CD14-positive monocyte (primary cell): ENCODE data around the gene PER3. TPM values are rescaled to one million over a fixed set of nuclear protein-coding genes. Genes with fewer than 3 reads are reported as not detected.

Experiments
- DNase-seq, 3 donors: peaks; one replicate each; pipeline ENCODE4 v3.0.0-alpha.2; 2011 to 2022
- H2AFZ ChIP-seq: 2 replicates; pipeline ENCODE4 v1.6.0; 2012; ENCODE audit warnings: mild to moderate bottlenecking, low read depth, low read length, inconsistent platforms; ENCODE audit not compliant: insufficient read depth, poor library complexity, severe bottlenecking
- H3K27ac ChIP-seq, 2 donors: 1 replicate in 1 of 2; 2 replicates in 1 of 2; pipeline ENCODE4 v1.5.1; 2012 to 2013; ENCODE audit warnings: low read length in 2 of 2, control low read depth in 1 of 2, inconsistent platforms in 1 of 2, low read depth in 1 of 2, mild to moderate bottlenecking in 1 of 2
- H3K27me3 ChIP-seq, 2 donors: one replicate each; pipeline versions ENCODE4 v1.6.0 to v1.6.1; 2011 to 2013; ENCODE audit warnings: low read length in 2 of 2; ENCODE audit not compliant: control insufficient read depth in 2 of 2, insufficient read depth in 2 of 2
- H3K36me3 ChIP-seq, 2 donors: replicated peaks in 1 of 2; 1 replicate in 1 of 2; 2 replicates in 1 of 2; pipeline versions ENCODE4 v1.5.1 to v1.6.1; 2012 to 2013; ENCODE audit warnings: low read length in 2 of 2, control low read depth in 1 of 2, inconsistent platforms in 1 of 2, mild to moderate bottlenecking in 1 of 2; ENCODE audit not compliant: insufficient read depth in 2 of 2, control insufficient read depth in 1 of 2
- H3K4me1 ChIP-seq, 2 donors: 1 replicate in 1 of 2; 2 replicates in 1 of 2; pipeline versions ENCODE4 v1.5.1 to v1.6.1; 2012 to 2013; ENCODE audit warnings: low read length in 2 of 2, control low read depth in 1 of 2, inconsistent platforms in 1 of 2, mild to moderate bottlenecking in 1 of 2, moderate library complexity in 1 of 2; ENCODE audit not compliant: insufficient read depth in 2 of 2, control insufficient read depth in 1 of 2
- H3K4me2 ChIP-seq: replicated peaks from 2 replicates; pipeline ENCODE3; 2012; ENCODE audit warnings: low read length, moderate library complexity, mild to moderate bottlenecking; ENCODE audit not compliant: poor library complexity, severe bottlenecking; ENCODE audit errors: extremely low read depth
- H3K4me3 ChIP-seq, 3 experiments: fragments of 200-600 bp in 1 of 3; sonication (generic) in 1 of 3; replicated peaks in 1 of 3; 1 replicate in 2 of 3; 2 replicates in 1 of 3; pipeline ENCODE4 v1.5.1; 2011 to 2013; ENCODE audit warnings: low read length in 3 of 3, mild to moderate bottlenecking in 3 of 3, control low read depth in 2 of 3, low read depth in 2 of 3, inconsistent platforms in 1 of 3, moderate library complexity in 1 of 3
- H3K79me2 ChIP-seq: 2 replicates; pipeline ENCODE4 v1.6.0; 2012; ENCODE audit warnings: mild to moderate bottlenecking, control low read depth, inconsistent platforms, low read length, moderate library complexity; ENCODE audit not compliant: insufficient read depth
- H3K9ac ChIP-seq: 2 replicates; pipeline ENCODE4 v1.6.0; 2017; ENCODE audit warnings: low read length, mild to moderate bottlenecking; ENCODE audit not compliant: insufficient read depth, poor library complexity, severe bottlenecking
- H3K9me3 ChIP-seq, 2 donors: replicated peaks in 1 of 2; 1 replicate in 1 of 2; 2 replicates in 1 of 2; pipeline versions ENCODE4 v1.5.1 to v1.6.1; 2012 to 2013; ENCODE audit warnings: low read length in 2 of 2, control low read depth in 1 of 2; ENCODE audit not compliant: control insufficient read depth in 1 of 2, insufficient read depth in 1 of 2
- H4K20me1 ChIP-seq: 2 replicates; pipeline ENCODE4 v1.6.0; 2012; ENCODE audit warnings: mild to moderate bottlenecking, low read length, control low read depth, moderate library complexity; ENCODE audit not compliant: insufficient read depth
- H3K27ac Mint-ChIP-seq, 7 donors: one replicate each; pipeline ENCODE4 v1.8.0; 2020; ENCODE audit warnings: mild to moderate bottlenecking in 7 of 7, mixed read lengths in 7 of 7, moderate library complexity in 6 of 7, inconsistent platforms in 2 of 7
- H3K27me3 Mint-ChIP-seq, 3 donors: one replicate each; pipeline ENCODE4 v1.8.0; 2021 to 2022; ENCODE audit warnings: low read depth in 3 of 3, mild to moderate bottlenecking in 3 of 3, mixed read lengths in 3 of 3, moderate library complexity in 3 of 3, inconsistent platforms in 1 of 3
- H3K36me3 Mint-ChIP-seq, 2 donors: one replicate each; pipeline ENCODE4 v1.8.0; 2020; ENCODE audit warnings: mixed read lengths in 2 of 2, inconsistent platforms in 1 of 2, mild to moderate bottlenecking in 1 of 2
- H3K4me1 Mint-ChIP-seq: one replicate; pipeline ENCODE4 v1.8.0; 2020; ENCODE audit warnings: mild to moderate bottlenecking, mixed read lengths
- H3K4me3 Mint-ChIP-seq, 2 donors: one replicate each; pipeline ENCODE4 v1.8.0; 2020; ENCODE audit warnings: mild to moderate bottlenecking in 2 of 2, mixed read lengths in 2 of 2, moderate library complexity in 1 of 2
- H3K9me3 Mint-ChIP-seq, 7 donors: one replicate each; pipeline ENCODE4 v1.8.0; 2020 to 2022; ENCODE audit warnings: mixed read lengths in 7 of 7, mild to moderate bottlenecking in 6 of 7, moderate library complexity in 6 of 7, inconsistent platforms in 2 of 7
- CTCF ChIP-seq: fragments of 200-600 bp; IDR thresholded peaks from one replicate; pipeline ENCODE4 v1.8.0; 2022; ENCODE audit warnings: antibody characterized with exemption, mild to moderate bottlenecking
- WGBS: methylation state at CpG from one replicate; pipeline ENCODE4 v1.1.5; 2013; ENCODE audit warnings: missing lambda C conversion rate; ENCODE audit not compliant: insufficient coverage; 5-methylcytosine and 5-hydroxymethylcytosine counted together
- intact Hi-C, 2 donors: fragments of 100-400 bp; cut with micrococcal nuclease; formaldehyde crosslinking; loops; one replicate each; pipeline versions ENCODE4 v1.15.0 to v1.15.1; 2023
- polyA plus RNA-seq, 3 donors: library from polyadenylated mRNA; depleted of rRNA in 1 of 3; unstranded in 2 of 3; stranded (reverse) in 1 of 3; fragments of 300-500 nt in 2 of 3; fragments of >200 nt in 1 of 3; fragmentation: Illumina TruSeq in 2 of 3; gene quantifications; 1 replicate in 2 of 3; 2 replicates in 1 of 3; pipeline ENCODE4 v1.2.3, GENCODE V29; 2012 to 2021

Gene PER3
- polyA plus RNA-seq, 3 donors, result 0.46 to 2.3 (median 2.0) TPM

GRCh38 chr1:7852804-7853683 lies 69.0 kb downstream of the PER3 start, which contains the start of gene UTS2:
Gene UTS2, minus strand, starts transcription at chr1:7853065. Its CDS starts 62 bp downstream, at chr1:7853003.
- no peak within 1 kb of the TSS for H3K27ac ChIP-seq
- H2AFZ ChIP-seq, result no peak within 1 kb of the TSS
- no peak within 1 kb of the TSS for H3K9ac ChIP-seq
- Mint-ChIP-seq H3K27me3 (peaks cover 2 to 14% (median 10%) of the 10 kb centered on the region in 3 donors), H3K4me1 (peaks cover 5% of the 10 kb centered on the region), H3K9me3 (peaks cover 0 to 2% (median 0%) of the 10 kb centered on the region in 7 donors), H3K4me3 (no peak within 1 kb of the TSS), H3K36me3 (no peaks in the 10 kb centered on the region), H3K27ac (no peak within 1 kb of the TSS)
- intact Hi-C loops, result no loop called here
- H3K36me3 ChIP-seq, result no peaks in the 10 kb centered on the region
- H3K27me3 ChIP-seq, result no peaks in the 10 kb centered on the region
- TF ChIP-seq CTCF, result no peak
- peaks cover 4 to 10% of the 10 kb centered on the region in 2 donors for H3K4me1 ChIP-seq
- no peak for DNase-seq
- no peak within 1 kb of the TSS for H3K4me3 ChIP-seq
- H3K9me3 ChIP-seq, result no peaks in the 10 kb centered on the region
- WGBS, result 73% methylated on average over 4 of the region's 10 CpGs
- no peak within 1 kb of the TSS for H3K4me2 ChIP-seq
- H4K20me1 ChIP-seq, result no peaks in the 10 kb centered on the region
- H3K79me2 ChIP-seq, result no peaks in the 10 kb centered on the region

- Mint-ChIP-seq H3K4me1 (peaks cover 5% of the 10 kb centered on the region), H3K27ac (no peak overlapping the region), H3K9me3 (peaks cover 0 to 2% (median 0%) of the 10 kb centered on the region in 7 donors), H3K27me3 (peaks cover 2 to 14% (median 10%) of the 10 kb centered on the region in 3 donors), H3K36me3 (no peaks in the 10 kb centered on the region), H3K4me3 (no peak overlapping the region)
- Histone ChIP-seq H3K4me1 (peaks cover 4 to 10% of the 10 kb centered on the region in 2 donors), H3K4me2 (no peak overlapping the region), H3K79me2 (no peaks in the 10 kb centered on the region), H3K27ac (no peak overlapping the region), H4K20me1 (no peaks in the 10 kb centered on the region), H3K4me3 (no peak overlapping the region), H3K9me3 (no peaks in the 10 kb centered on the region), H3K36me3 (no peaks in the 10 kb centered on the region), H3K27me3 (no peaks in the 10 kb centered on the region), H2AFZ (no peak overlapping the region), H3K9ac (no peak overlapping the region)
- no peak for DNase-seq
- intact Hi-C loops, result loop anchor here in 1 of 2 donors (2.0 kb wide), 1 partner anchor 187 kb away; no protein-coding TSS in a partner anchor
- TF ChIP-seq CTCF, result no peak
- whole genome bisulfite sequencing, result 99% methylated on average over 6 of the region's 7 CpGs
Measured at GRCh38 chr1:7853684-7854026, 69.6 kb downstream of the PER3 start.
